ENCODE measurements around the gene EBP. TPM values are rescaled to one million over a fixed set of nuclear protein-coding genes. Genes with fewer than 3 reads are reported as not detected.

The EBP gene
- total and polyA plus RNA-seq, 9 of the 15 experiments (the other 6 are each of a cell fraction or from before 2014, with no cell fraction given), result 228 to 987 (median 274) TPM

DNA sequence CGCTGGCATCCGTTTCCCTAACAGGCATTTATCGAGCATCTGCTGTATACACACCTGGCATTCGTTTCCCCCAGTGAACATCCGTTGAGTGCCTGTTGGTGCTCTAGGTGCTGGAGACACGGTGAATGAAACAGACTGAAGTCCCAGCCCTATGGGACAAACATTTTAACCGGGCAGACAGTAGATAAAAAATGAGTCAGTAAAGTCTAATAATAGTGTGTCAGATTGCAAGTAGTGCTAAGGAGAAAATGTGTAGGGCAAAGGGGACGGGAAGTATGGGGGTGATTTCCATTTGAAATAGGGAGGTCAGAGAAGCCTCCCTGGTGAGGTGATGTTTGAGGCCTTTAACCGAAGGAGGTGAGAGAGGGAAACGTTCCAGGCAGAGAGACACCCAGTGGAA, 5.3 kb upstream of the EBP start (continued):
- TF ChIP-seq, protein P1, sequence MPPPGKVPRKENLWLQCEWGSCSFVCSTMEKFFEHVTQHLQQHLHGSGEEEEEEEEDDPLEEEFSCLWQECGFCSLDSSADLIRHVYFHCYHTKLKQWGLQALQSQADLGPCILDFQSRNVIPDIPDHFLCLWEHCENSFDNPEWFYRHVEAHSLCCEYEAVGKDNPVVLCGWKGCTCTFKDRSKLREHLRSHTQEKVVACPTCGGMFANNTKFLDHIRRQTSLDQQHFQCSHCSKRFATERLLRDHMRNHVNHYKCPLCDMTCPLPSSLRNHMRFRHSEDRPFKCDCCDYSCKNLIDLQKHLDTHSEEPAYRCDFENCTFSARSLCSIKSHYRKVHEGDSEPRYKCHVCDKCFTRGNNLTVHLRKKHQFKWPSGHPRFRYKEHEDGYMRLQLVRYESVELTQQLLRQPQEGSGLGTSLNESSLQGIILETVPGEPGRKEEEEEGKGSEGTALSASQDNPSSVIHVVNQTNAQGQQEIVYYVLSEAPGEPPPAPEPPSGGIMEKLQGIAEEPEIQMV (tag; conservative IDR thresholded peaks at IDR 0.05; ENCODE audit: low read depth), result no peak
- TF ChIP-seq MTA1 (IDR thresholded peaks at IDR 0.05; ENCODE audit: borderline replicate concordance) (no peak), CHCHD3 (CRISPR knock-in tag; IDR thresholded peaks at IDR 0.05) (no peak), KLF13 (tag; IDR thresholded peaks at IDR 0.05; ENCODE audit: borderline replicate concordance, low read depth) (no peak), HDAC2 (IDR thresholded peaks at IDR 0.05) (no peak)
- TF ChIP-seq, protein P2, sequence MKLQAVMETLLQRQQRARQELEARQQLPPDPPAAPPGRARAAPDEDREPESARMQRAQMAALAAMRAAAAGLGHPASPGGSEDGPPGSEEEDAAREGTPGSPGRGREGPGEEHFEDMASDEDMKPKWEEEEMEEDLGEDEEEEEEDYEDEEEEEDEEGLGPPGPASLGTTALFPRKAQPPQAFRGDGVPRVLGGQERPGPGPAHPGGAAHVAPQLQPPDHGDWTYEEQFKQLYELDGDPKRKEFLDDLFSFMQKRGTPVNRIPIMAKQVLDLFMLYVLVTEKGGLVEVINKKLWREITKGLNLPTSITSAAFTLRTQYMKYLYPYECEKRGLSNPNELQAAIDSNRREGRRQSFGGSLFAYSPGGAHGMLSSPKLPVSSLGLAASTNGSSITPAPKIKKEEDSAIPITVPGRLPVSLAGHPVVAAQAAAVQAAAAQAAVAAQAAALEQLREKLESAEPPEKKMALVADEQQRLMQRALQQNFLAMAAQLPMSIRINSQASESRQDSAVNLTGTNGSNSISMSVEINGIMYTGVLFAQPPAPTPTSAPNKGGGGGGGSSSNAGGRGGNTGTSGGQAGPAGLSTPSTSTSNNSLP (IDR thresholded peaks at IDR 0.05; ENCODE audit: borderline replicate concordance, low read depth, low read length), result no peak

DNA sequence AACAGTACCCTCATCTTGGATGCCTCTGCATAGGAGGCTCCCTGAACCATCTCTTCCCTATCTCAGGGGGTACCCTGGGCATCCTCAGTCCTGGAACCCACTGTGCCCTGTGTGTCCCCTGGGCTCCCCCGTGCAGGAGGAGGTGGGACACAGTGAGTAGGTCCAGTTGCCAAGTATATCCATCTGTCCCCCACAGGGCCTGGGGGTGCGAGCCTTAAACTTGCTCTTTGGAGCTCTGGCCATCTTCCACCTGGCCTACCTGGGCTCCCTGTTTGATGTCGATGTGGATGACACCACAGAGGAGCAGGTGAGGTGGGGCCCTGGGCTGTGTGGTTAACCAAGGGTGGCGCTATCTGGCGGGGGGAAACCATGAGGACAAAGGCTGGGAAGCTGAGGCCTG, 4.6 kb upstream of the EBP start:
- 0 out of 4 replicates have a peak overlapping the region, but pooled peaks of 1 of the 2 experiments have one; percentile 20 for H3K9ac ChIP-seq (ENCODE audit: insufficient read depth in 1 of 2, low read depth in 2 of 2, low read length in 2 of 2)
- no peaks in the 10 kb centered on the region for H3K27me3 ChIP-seq (ENCODE audit: control insufficient read depth in 2 of 2, insufficient read depth in 2 of 2, low read length in 2 of 2)
- ChIA-PET CTCF (ENCODE audit: low intra/inter-chr PET ratio) (no interaction called here), POLR2A (no interaction called here)
- no TSS peak for BruUV-seq (replicated peaks)
- no peak for FAIRE-seq
- no peaks in the 10 kb centered on the region for H4K20me1 ChIP-seq (replicated peaks; ENCODE audit: control insufficient read depth, insufficient read depth, low read length)
- H3K9me1 ChIP-seq (ENCODE audit: control insufficient read depth, insufficient read depth, low read length), result peaks cover 4% of the 10 kb centered on the region
- intact Hi-C loops (cut with micrococcal nuclease), result no loop called here
- no peak overlapping the region for H3K4me2 ChIP-seq (ENCODE audit: insufficient read depth, low read length)
- no peak for ATAC-seq
- WGBS (ENCODE audit: insufficient coverage, low coverage, missing lambda C conversion rate), result 58% methylated on average over 5 of the region's 5 CpGs
- no peaks in the 10 kb centered on the region for H3K9me3 ChIP-seq (replicated peaks; ENCODE audit: control insufficient read depth, insufficient read depth, low read depth, low read length)
- peaks cover 4% of the 10 kb centered on the region for H3K79me2 ChIP-seq (ENCODE audit: control insufficient read depth, insufficient read depth, low read length)
- H2AFZ ChIP-seq (ENCODE audit: low read depth, low read length), result no peak overlapping the region
- no peak overlapping the region for H3K27ac ChIP-seq (ENCODE audit: extremely low read depth, low read depth, low read length)
- H3K4me3 ChIP-seq, result no peak overlapping the region
- TF ChIP-seq TEAD4 (IDR thresholded peaks at IDR 0.05; ENCODE audit: low read length), result no peak
- no peak for TF ChIP-seq TEAD4 (CRISPR knock-in tag; IDR thresholded peaks at IDR 0.05; ENCODE audit: borderline replicate concordance)
- TF ChIP-seq CBFB (CRISPR knock-in tag; IDR thresholded peaks at IDR 0.05), result no peak
- TF ChIP-seq RBM17 (IDR thresholded peaks at IDR 0.05; ENCODE audit: borderline replicate concordance, low read depth, low read length), result no peak
- TF ChIP-seq ZNF146 (CRISPR knock-in tag; IDR thresholded peaks at IDR 0.05; ENCODE audit: unreplicated experiment), result no peak
- TF ChIP-seq BRCA1 (IDR thresholded peaks at IDR 0.05), result no peak
- TF ChIP-seq BRCA1 (CRISPR knock-in tag; IDR thresholded peaks at IDR 0.05), result no peak
- TF ChIP-seq ZNF551 (CRISPR knock-in tag; IDR thresholded peaks at IDR 0.05), result no peak
- no peak for TF ChIP-seq PCBP1 (IDR thresholded peaks at IDR 0.05; ENCODE audit: low read depth, low read length, poor library complexity, severe bottlenecking)
- no peak for TF ChIP-seq BRD9 (IDR thresholded peaks at IDR 0.05; ENCODE audit: low read depth, partially characterized antibody)
- no peak for DNase-seq (ENCODE audit: extremely low read depth in 1 of 4, low spot score in 3 of 4)
- H3K36me3 ChIP-seq (ENCODE audit: control insufficient read depth, insufficient read depth, low read length), result no peaks in the 10 kb centered on the region; the same call in 2 of the 3 replicates
- H3K4me1 ChIP-seq (replicated peaks in 1 of 2; ENCODE audit: control insufficient read depth in 2 of 2, insufficient read depth in 2 of 2, low read length in 2 of 2), result peaks cover 18 to 29% of the 10 kb centered on the region in 2 experiments; a peak in 4 of 5 replicates
- in situ Hi-C loops (cut with MboI), result no loop called here
